H9 (cell line): ENCODE measurements around the gene LRRC27. TPM values are rescaled to one million over a fixed set of nuclear protein-coding genes. Genes with fewer than 3 reads are reported as not detected.

Experiments used
- DNase-seq: peaks from one replicate; pipeline ENCODE4 v3.0.0-alpha.2; 2017
- H2AFZ ChIP-seq: one replicate; pipeline ENCODE4 v1.6.1; 2013; ENCODE audit warnings: mild to moderate bottlenecking, low read length, control low read depth, moderate library complexity
- H2AK5ac ChIP-seq: 2 replicates; pipeline ENCODE4 v1.6.1; 2013; ENCODE audit warnings: low read length, control low read depth, mixed read lengths; ENCODE audit not compliant: insufficient read length
- H2BK120ac ChIP-seq: one replicate; pipeline ENCODE4 v1.6.1; 2013; ENCODE audit warnings: low read depth, mild to moderate bottlenecking, low read length, control low read depth, inconsistent platforms; ENCODE audit not compliant: poor library complexity, severe bottlenecking
- H2BK12ac ChIP-seq: 2 replicates; pipeline ENCODE4 v1.6.1; 2013; ENCODE audit warnings: low read length, control low read depth, mixed read lengths, low read depth; ENCODE audit not compliant: insufficient read length
- H2BK15ac ChIP-seq: 2 replicates; pipeline ENCODE4 v1.6.1; 2013; ENCODE audit warnings: low read depth, low read length, control low read depth
- H2BK20ac ChIP-seq: one replicate; pipeline ENCODE4 v1.6.1; 2013; ENCODE audit warnings: low read depth, mild to moderate bottlenecking, low read length, control low read depth, inconsistent platforms; ENCODE audit not compliant: poor library complexity, severe bottlenecking
- H2BK5ac ChIP-seq: 2 replicates; pipeline ENCODE4 v1.6.1; 2013; ENCODE audit warnings: low read length, control low read depth, mixed read lengths; ENCODE audit not compliant: insufficient read length
- H3K14ac ChIP-seq: 2 replicates; pipeline ENCODE4 v1.6.1; 2013; ENCODE audit warnings: low read length, control low read depth; ENCODE audit not compliant: insufficient read depth
- H3K18ac ChIP-seq: 2 replicates; pipeline ENCODE4 v1.6.1; 2013; ENCODE audit warnings: low read depth, mild to moderate bottlenecking, mixed read lengths, low read length, control low read depth; ENCODE audit not compliant: insufficient read length
- H3K23ac ChIP-seq: 2 replicates; pipeline ENCODE4 v1.6.1; 2013; ENCODE audit warnings: low read length, control low read depth, mixed read lengths, low read depth; ENCODE audit not compliant: insufficient read length
- H3K23me2 ChIP-seq: 2 replicates; pipeline ENCODE4 v1.6.1; 2013; ENCODE audit warnings: low read depth, mild to moderate bottlenecking, mixed read lengths, low read length, control low read depth; ENCODE audit not compliant: insufficient read length, poor library complexity, severe bottlenecking
- H3K27ac ChIP-seq: 2 replicates; pipeline ENCODE4 v1.5.1; 2013; ENCODE audit warnings: low read length, control low read depth, mixed read lengths, low read depth; ENCODE audit not compliant: insufficient read length
- H3K27me3 ChIP-seq: 2 replicates; pipeline ENCODE4 v1.6.1; 2013; ENCODE audit warnings: low read length, control low read depth, inconsistent platforms; ENCODE audit not compliant: insufficient read depth
- H3K4ac ChIP-seq: 2 replicates; pipeline ENCODE4 v1.6.1; 2013; ENCODE audit warnings: low read depth, mild to moderate bottlenecking, control low read depth, inconsistent platforms, low read length, moderate library complexity
- H3K4me1 ChIP-seq: 2 replicates; pipeline ENCODE4 v1.6.1; 2013; ENCODE audit warnings: low read length, control low read depth, inconsistent platforms; ENCODE audit not compliant: insufficient read depth
- H3K4me2 ChIP-seq: 2 replicates; pipeline ENCODE4 v1.6.1; 2013; ENCODE audit warnings: low read length, control low read depth, mixed read lengths; ENCODE audit not compliant: insufficient read length, insufficient read depth
- H3K56ac ChIP-seq: 2 replicates; pipeline ENCODE4 v1.6.1; 2013; ENCODE audit warnings: low read depth, mild to moderate bottlenecking, mixed read lengths, low read length, control low read depth; ENCODE audit not compliant: insufficient read length
- H3K79me1 ChIP-seq: 2 replicates; pipeline ENCODE4 v1.6.1; 2013; ENCODE audit warnings: low read depth, mild to moderate bottlenecking, moderate library complexity, low read length, control low read depth, inconsistent platforms; ENCODE audit not compliant: insufficient read depth, poor library complexity, severe bottlenecking
- H3K79me2 ChIP-seq: 2 replicates; pipeline ENCODE4 v1.6.1; 2013; ENCODE audit warnings: low read length, control low read depth, inconsistent platforms; ENCODE audit not compliant: insufficient read depth
- H3K9ac ChIP-seq: 2 replicates; pipeline ENCODE4 v1.6.1; 2013; ENCODE audit warnings: low read length, control low read depth, mixed read lengths; ENCODE audit not compliant: insufficient read length; ENCODE audit errors: extremely low read depth
- H3K9me3 ChIP-seq: one replicate; pipeline ENCODE4 v1.6.1; 2013; ENCODE audit warnings: low read depth, low read length, inconsistent platforms; ENCODE audit not compliant: control insufficient read depth
- H3T11ph ChIP-seq: one replicate; pipeline ENCODE4 v1.6.1; 2013; ENCODE audit warnings: mild to moderate bottlenecking, low read length, control low read depth, inconsistent platforms
- H4K20me1 ChIP-seq: one replicate; pipeline ENCODE4 v1.6.1; 2013; ENCODE audit not compliant: control insufficient read depth, insufficient read length, insufficient read depth
- H4K5ac ChIP-seq: 2 replicates; pipeline ENCODE4 v1.6.1; 2013; ENCODE audit warnings: low read depth, mild to moderate bottlenecking, mixed read lengths, low read length, control low read depth; ENCODE audit not compliant: insufficient read length
- H4K8ac ChIP-seq: replicated peaks from 2 replicates; pipeline ENCODE4 v1.6.1; 2013; ENCODE audit warnings: low read length, control low read depth, mixed read lengths, low read depth; ENCODE audit not compliant: insufficient read length
- H4K91ac ChIP-seq: 2 replicates; pipeline ENCODE4 v1.6.1; 2013; ENCODE audit warnings: low read depth, mild to moderate bottlenecking, moderate library complexity, mixed read lengths, low read length, control low read depth; ENCODE audit not compliant: insufficient read length
- H3K27ac Mint-ChIP-seq, 3 experiments: 2 replicates in 2 of 3; 3 replicates in 1 of 3; pipeline ENCODE4 v1.8.0; 2020 to 2021; ENCODE audit warnings: mixed read lengths in 3 of 3, mild to moderate bottlenecking in 1 of 3, moderate library complexity in 1 of 3
- H3K27me3 Mint-ChIP-seq: 2 replicates; pipeline ENCODE4 v1.8.0; 2021; ENCODE audit warnings: low read depth, mild to moderate bottlenecking, moderate library complexity, mixed read lengths
- H3K36me3 Mint-ChIP-seq, 3 experiments: 2 replicates in 2 of 3; 3 replicates in 1 of 3; pipeline ENCODE4 v1.8.0; 2020 to 2021; ENCODE audit warnings: low read depth in 3 of 3, mixed read lengths in 3 of 3; ENCODE audit not compliant: insufficient read depth in 1 of 3
- H3K4me1 Mint-ChIP-seq, 2 experiments: 2 replicates each; pipeline ENCODE4 v1.8.0; 2020; ENCODE audit warnings: mixed read lengths in 2 of 2
- H3K4me3 Mint-ChIP-seq, 2 experiments: 2 replicates in 1 of 2; 3 replicates in 1 of 2; pipeline ENCODE4 v1.8.0; 2020 to 2021; ENCODE audit warnings: mild to moderate bottlenecking in 2 of 2, mixed read lengths in 2 of 2, moderate library complexity in 1 of 2
- H3K9me3 Mint-ChIP-seq, 2 experiments: 2 replicates in 1 of 2; 3 replicates in 1 of 2; pipeline ENCODE4 v1.8.0; 2020; ENCODE audit warnings: mild to moderate bottlenecking in 2 of 2, mixed read lengths in 2 of 2, moderate library complexity in 1 of 2
- CTCF ChIP-seq: fragments of 200-600 bp; sonication (generic); conservative IDR thresholded peaks from 3 replicates; pipeline ENCODE4 v1.8.0; 2021; ENCODE audit warnings: antibody characterized with exemption, mild to moderate bottlenecking
- WGBS: extraction: QIAGEN DNeasy Blood & Tissue Kit; methylation state at CpG from one replicate; pipeline ENCODE4 v1.1.7; 2013; ENCODE audit warnings: missing lambda C conversion rate, low lambda C conversion rate, mixed read lengths; ENCODE audit not compliant: insufficient read length; ENCODE audit errors: extremely low coverage; 5-methylcytosine and 5-hydroxymethylcytosine counted together
- total RNA-seq: library from RNA; stranded (reverse); gene quantifications from 2 replicates; pipeline ENCODE4 v1.2.1, GENCODE V29; 2021

LRRC27 gene
- total RNA-seq, 1 experiment from 2014 or later, result 2.7 TPM

DNA sequence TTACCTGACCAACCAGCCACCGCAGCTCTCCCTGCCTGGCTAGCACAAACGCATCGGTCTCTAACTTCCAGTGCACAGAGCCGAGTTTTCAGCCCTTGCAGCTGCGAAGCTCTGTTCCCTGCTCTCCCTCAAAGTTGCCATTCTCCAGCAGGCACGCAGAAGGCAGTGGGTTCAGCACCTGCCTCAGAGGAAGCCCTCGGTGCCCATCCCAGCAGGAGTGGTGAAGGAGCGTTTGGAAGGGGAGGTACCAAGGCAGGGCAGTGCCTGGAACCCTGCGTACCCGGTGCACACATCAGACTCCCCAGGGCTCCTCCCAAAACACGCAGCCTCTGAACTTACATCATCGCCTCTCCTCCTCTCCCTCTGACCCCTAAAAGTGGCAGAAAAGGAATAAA, 22.5 kb upstream of the LRRC27 start:
- Histone ChIP-seq H3K23me2 (peaks cover 11% of the 10 kb centered on the region), H2BK15ac (no peak overlapping the region), H3K56ac (no peak overlapping the region), H3K27me3 (peaks cover 16% of the 10 kb centered on the region; the same call in 1 of the 2 replicates), H3K9ac (no peak overlapping the region), H2BK12ac (no peak overlapping the region), H2BK20ac (no peak overlapping the region), H3T11ph (no peak overlapping the region), H3K4me2 (no peak overlapping the region), H3K18ac (no peak overlapping the region), H4K5ac (no peak overlapping the region), H3K23ac (no peak overlapping the region), H2AFZ (no peak overlapping the region), H3K79me1 (no peaks in the 10 kb centered on the region), H2BK5ac (no peak overlapping the region), H4K20me1 (peaks cover 4% of the 10 kb centered on the region), H3K79me2 (peaks cover 2% of the 10 kb centered on the region; the same call in 1 of the 2 replicates), H4K8ac (no peak overlapping the region), H2AK5ac (no peak overlapping the region), H2BK120ac (no peak overlapping the region), H3K4me1 (no peaks in the 10 kb centered on the region), H3K4ac (no peak overlapping the region), H3K27ac (no peak overlapping the region), H4K91ac (no peak overlapping the region), H3K14ac (no peak overlapping the region), H3K9me3 (peaks cover 8% of the 10 kb centered on the region)
- no peak for TF ChIP-seq CTCF
- Mint-ChIP-seq H3K36me3 (peaks cover 11 to 17% (median 13%) of the 10 kb centered on the region in 3 experiments), H3K9me3 (peaks cover 18 to 22% of the 10 kb centered on the region in 2 experiments), H3K27me3 (peaks cover 72% of the 10 kb centered on the region), H3K4me3 (peak overlapping the region in 1 of 2 experiments; percentile 76; a peak in 2 of 5 replicates), H3K4me1 (peaks cover 10 to 13% of the 10 kb centered on the region in 2 experiments), H3K27ac (no peak overlapping the region)
- DNase-seq, result no peak
- WGBS, result no CpG with 5 or more reads among the region's 12 CpGs
